ENCODE data around the gene KSR2.

KSR2 gene

GRCh38 chr12:117437516-117438255 lies 531.1 kb downstream of the KSR2 start:
- no peak for DNase-seq

- no peak for DNase-seq
Measured at GRCh38 chr12:117433878-117434277, 534.9 kb downstream of the KSR2 start.

- DNase-seq = no peak
Measured at GRCh38 chr12:117430246-117430645, 538.5 kb downstream of the KSR2 start.

GRCh38 chr12:117427211-117427610 lies 541.6 kb downstream of the KSR2 start:
- no peak for DNase-seq

GRCh38 chr12:117421987-117422386 lies 546.8 kb downstream of the KSR2 start:
- DNase-seq = no peak

GRCh38 chr12:117421068-117421752 lies 547.6 kb downstream of the KSR2 start:
- no peak for DNase-seq

- no peak for DNase-seq
Measured at GRCh38 chr12:117417004-117417403, 551.8 kb downstream of the KSR2 start.

- no peak for DNase-seq
Measured at GRCh38 chr12:117412465-117413188, 556.2 kb downstream of the KSR2 start.

- DNase-seq = no peak
Measured at GRCh38 chr12:117409286-117409685, 559.5 kb downstream of the KSR2 start.

- DNase-seq = no peak
Measured at GRCh38 chr12:117408161-117408791, 560.5 kb downstream of the KSR2 start.

- DNase-seq = no peak
Measured at GRCh38 chr12:117404940-117405339, 563.9 kb downstream of the KSR2 start.

- no peak for DNase-seq
Measured at GRCh38 chr12:117404203-117404853, 564.5 kb downstream of the KSR2 start.

- DNase-seq = no peak
Measured at GRCh38 chr12:117403586-117404139, 565.1 kb downstream of the KSR2 start.

Measured in NCI-H446 (cell line).